Uterus (tissue), 4 donors: ENCODE measurements around the gene EPS15. TPM values are rescaled to one million over a fixed set of nuclear protein-coding genes. Genes with fewer than 3 reads are reported as not detected.

Experiments used
- DNase-seq, 2 donors: peaks; one replicate each; pipeline ENCODE4 v3.0.0-alpha.2; 2019 to 2020
- H3K27ac ChIP-seq, 2 donors: fragments of 200-600 bp; sonication (generic); 1 replicate in 1 of 2; 2 replicates in 1 of 2; pipeline ENCODE4 v1.5.1; 2016 to 2018
- H3K27me3 ChIP-seq, 2 donors: fragments of 200-600 bp; sonication (generic); one replicate each; pipeline ENCODE4 v1.5.1; 2018 to 2019; ENCODE audit warnings: control low read depth in 1 of 2
- H3K36me3 ChIP-seq, 2 donors: fragments of 200-600 bp; sonication (generic); one replicate each; pipeline ENCODE4 v1.5.1; 2019; ENCODE audit warnings: control low read depth in 1 of 2
- H3K4me1 ChIP-seq, 2 donors: fragments of 200-600 bp; sonication (generic); one replicate each; pipeline ENCODE4 v1.5.1; 2018 to 2019; ENCODE audit warnings: control low read depth in 1 of 2
- H3K4me3 ChIP-seq, 2 donors: fragments of 200-600 bp; sonication (generic); 1 replicate in 1 of 2; 2 replicates in 1 of 2; pipeline ENCODE4 v1.5.1; 2018 to 2019; ENCODE audit warnings: mild to moderate bottlenecking in 1 of 2
- H3K9me3 ChIP-seq, 2 donors: fragments of 200-600 bp; sonication (generic); one replicate each; pipeline ENCODE4 v1.5.1; 2019; ENCODE audit warnings: control low read depth in 1 of 2
- CTCF ChIP-seq, 4 experiments: fragments of 200-600 bp in 2 of 4; fragments of 450-650 bp in 2 of 4; sonication (generic) in 2 of 4; IDR thresholded peaks; one replicate each; pipeline ENCODE4 v1.5.1; 2016 to 2019; ENCODE audit warnings: antibody characterized with exemption in 4 of 4, mild to moderate bottlenecking in 2 of 4, moderate library complexity in 1 of 4
- POLR2A ChIP-seq, 2 donors: fragments of 450-650 bp; IDR thresholded peaks; one replicate each; pipeline ENCODE4 v1.6.1; 2016; ENCODE audit warnings: antibody characterized with exemption in 2 of 2, mild to moderate bottlenecking in 1 of 2, moderate library complexity in 1 of 2
- intact Hi-C: fragments of 100-400 bp; cut with DNase I; formaldehyde crosslinking; loops from one replicate; pipeline ENCODE4 v1.15.1; 2023; ENCODE audit warnings: low total_unique reads
- total RNA-seq, 4 donors: library from RNA; depleted of rRNA in 3 of 4; stranded (reverse); fragments of >200 nt in 3 of 4; gene quantifications; one replicate each; pipeline versions ENCODE4 v1.1.0 to v1.2.4, GENCODE V29; 2014 to 2023
- donor health status: DM: yes; HTN: yes; CAD: no.

The EPS15 gene
- total RNA-seq, 4 donors from 2014 or later, result 30.7 to 133 (median 81.1) TPM

GRCh38 chr1:51331206-51332100 is 187.6 kb downstream of the EPS15 start:
- Histone ChIP-seq H3K27ac (no peak overlapping the region), H3K27me3 (no peaks in the 10 kb centered on the region), H3K4me3 (no peak overlapping the region), H3K4me1 (peaks cover 0 to 3% of the 10 kb centered on the region in 2 donors), H3K36me3 (no peaks in the 10 kb centered on the region), H3K9me3 (no peaks in the 10 kb centered on the region)
- intact Hi-C loops, result no loop called here
- no peak for DNase-seq
- TF ChIP-seq POLR2A (IDR thresholded peaks at IDR 0.05), result no peak
- TF ChIP-seq CTCF (IDR thresholded peaks at IDR 0.05), result no peak

GRCh38 chr1:51330331-51331201 is 188.5 kb downstream of the EPS15 start, which contains the start of gene TTC39A:
Gene TTC39A, minus strand, starts transcription at chr1:51330562. Its CDS starts 85 bp downstream, at chr1:51330477.
- intact Hi-C loops, result no loop called here
- Histone ChIP-seq H3K4me3 (peak within 1 kb of the TSS; percentile 19 to 26), H3K4me1 (peaks cover 0 to 3% of the 10 kb centered on the region in 2 donors), H3K27me3 (no peaks in the 10 kb centered on the region), H3K9me3 (no peaks in the 10 kb centered on the region), H3K36me3 (no peaks in the 10 kb centered on the region), H3K27ac (no peak within 1 kb of the TSS)
- TF ChIP-seq POLR2A (IDR thresholded peaks at IDR 0.05) (no peak), CTCF (IDR thresholded peaks at IDR 0.05) (no peak)
- no peak for DNase-seq

- Histone ChIP-seq H3K4me1 (peaks cover 0 to 3% of the 10 kb centered on the region in 2 donors), H3K36me3 (no peaks in the 10 kb centered on the region), H3K27ac (no peak overlapping the region), H3K27me3 (no peaks in the 10 kb centered on the region), H3K9me3 (no peaks in the 10 kb centered on the region), H3K4me3 (no peak overlapping the region)
- no peak for DNase-seq
- TF ChIP-seq POLR2A (IDR thresholded peaks at IDR 0.05), result no peak
- TF ChIP-seq CTCF (IDR thresholded peaks at IDR 0.05), result no peak
- intact Hi-C loops, result no loop called here
Measured at GRCh38 chr1:51329443-51330325, 189.4 kb downstream of the EPS15 start.

GRCh38 chr1:51328926-51329325 is 190.1 kb downstream of the EPS15 start:
- peaks cover 0 to 3% of the 10 kb centered on the region in 2 donors for H3K4me1 ChIP-seq
- no peaks in the 10 kb centered on the region for H3K27me3 ChIP-seq
- intact Hi-C loops, result no loop called here
- TF ChIP-seq CTCF (IDR thresholded peaks at IDR 0.05), result no peak
- no peak for TF ChIP-seq POLR2A (IDR thresholded peaks at IDR 0.05)
- H3K27ac ChIP-seq, result no peak overlapping the region
- no peak overlapping the region for H3K4me3 ChIP-seq
- H3K36me3 ChIP-seq, result no peaks in the 10 kb centered on the region
- no peak for DNase-seq
- no peaks in the 10 kb centered on the region for H3K9me3 ChIP-seq
